HG03558 (cell line): Measurements from ENCODE around the gene LOXL4.

Source experiments
- ATAC-seq: cut with Tn5 transposase; IDR thresholded peaks from one replicate; pipeline ENCODE4 v1.9.1; 2021; ENCODE audit warnings: moderate number of reproducible peaks; ENCODE audit not compliant: unreplicated experiment; ENCODE audit errors: extremely low read depth

The LOXL4 gene

DNA sequence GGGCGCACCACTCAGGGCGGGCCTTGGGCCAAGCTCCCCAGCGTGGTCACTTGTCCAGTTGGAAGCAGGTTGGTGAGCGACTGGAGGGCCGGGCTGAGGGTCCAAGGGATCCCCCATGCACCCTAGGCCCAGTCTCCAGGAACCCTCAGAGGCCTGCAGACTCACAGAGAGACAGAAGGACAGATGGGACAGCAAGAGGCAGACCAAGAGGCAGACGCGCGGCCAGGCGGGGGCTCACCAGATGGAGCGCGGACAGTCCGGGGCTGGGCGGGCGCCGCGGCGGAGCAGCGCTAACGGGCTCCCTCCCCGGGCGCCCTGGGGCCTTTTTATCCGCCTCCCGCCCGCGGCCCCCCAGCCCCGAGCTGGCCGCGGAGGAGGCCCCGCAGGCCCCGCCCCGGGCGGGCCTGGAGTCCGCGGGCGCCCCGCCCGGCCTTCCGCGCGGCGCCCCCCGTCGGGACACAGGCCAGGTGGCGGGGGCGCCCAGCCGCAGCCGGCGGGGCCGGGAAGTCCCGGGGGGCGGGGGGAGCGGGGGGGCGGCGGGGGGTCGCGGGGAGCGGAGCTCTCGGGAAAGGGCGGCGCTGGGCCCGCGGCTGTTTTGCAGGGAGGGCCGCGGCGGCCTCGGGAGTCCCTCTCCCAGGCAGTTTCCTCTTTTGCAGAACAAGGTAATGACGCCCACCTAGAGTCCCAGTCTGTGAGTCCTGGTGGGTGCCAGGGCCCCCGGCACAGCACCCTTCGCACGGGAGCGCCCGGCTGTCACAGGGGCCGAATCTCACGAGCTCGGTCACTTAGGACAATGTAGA, at the start of gene LOXL4:
TSS of gene LOXL4 (minus strand) at position 301 of the 800 bp plus-strand sequence. CDS start 5,175 bp downstream, outside the sequence.
- ATAC-seq = no peak

DNA sequence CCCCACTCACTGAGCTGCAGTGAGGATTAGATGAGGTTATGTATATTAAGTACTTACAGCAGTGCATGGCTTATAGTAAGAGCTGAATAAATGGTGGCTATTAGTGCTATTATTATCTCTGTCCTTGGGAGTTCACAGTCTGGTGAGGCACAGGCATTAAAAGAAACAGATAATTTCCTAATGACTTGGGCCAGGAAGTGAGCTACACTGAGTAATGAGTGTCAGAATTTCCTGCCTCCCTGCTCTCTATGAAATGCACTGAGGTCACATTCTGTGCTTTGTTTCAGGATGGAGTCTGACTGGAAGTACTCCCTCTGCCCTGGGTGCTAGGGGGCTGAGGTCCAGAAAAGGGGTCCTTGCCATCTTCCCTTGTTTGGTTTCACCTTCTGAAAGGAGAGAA, 48.7 kb upstream of the LOXL4 start:
- ATAC-seq = no peak

DNA sequence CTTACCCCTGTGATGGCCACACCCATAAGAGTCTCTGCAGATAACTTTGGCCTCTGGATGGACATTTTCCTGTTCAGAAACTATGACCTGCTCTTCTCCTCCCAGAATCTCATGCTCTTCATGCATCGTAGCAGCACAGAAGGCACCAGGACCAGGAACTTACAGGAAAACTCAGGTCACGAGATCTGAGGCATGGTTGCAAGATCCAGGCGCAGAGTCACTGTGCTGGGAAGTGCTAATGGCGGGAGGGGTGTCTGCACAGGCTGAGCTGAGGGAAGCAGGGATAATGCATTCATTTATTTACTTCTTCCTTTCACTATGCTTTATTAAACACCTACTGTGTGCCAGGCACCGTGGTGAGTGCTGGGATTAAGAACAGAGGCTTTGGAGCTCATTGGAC, 48.2 kb upstream of the LOXL4 start:
- ATAC-seq = no peak

DNA sequence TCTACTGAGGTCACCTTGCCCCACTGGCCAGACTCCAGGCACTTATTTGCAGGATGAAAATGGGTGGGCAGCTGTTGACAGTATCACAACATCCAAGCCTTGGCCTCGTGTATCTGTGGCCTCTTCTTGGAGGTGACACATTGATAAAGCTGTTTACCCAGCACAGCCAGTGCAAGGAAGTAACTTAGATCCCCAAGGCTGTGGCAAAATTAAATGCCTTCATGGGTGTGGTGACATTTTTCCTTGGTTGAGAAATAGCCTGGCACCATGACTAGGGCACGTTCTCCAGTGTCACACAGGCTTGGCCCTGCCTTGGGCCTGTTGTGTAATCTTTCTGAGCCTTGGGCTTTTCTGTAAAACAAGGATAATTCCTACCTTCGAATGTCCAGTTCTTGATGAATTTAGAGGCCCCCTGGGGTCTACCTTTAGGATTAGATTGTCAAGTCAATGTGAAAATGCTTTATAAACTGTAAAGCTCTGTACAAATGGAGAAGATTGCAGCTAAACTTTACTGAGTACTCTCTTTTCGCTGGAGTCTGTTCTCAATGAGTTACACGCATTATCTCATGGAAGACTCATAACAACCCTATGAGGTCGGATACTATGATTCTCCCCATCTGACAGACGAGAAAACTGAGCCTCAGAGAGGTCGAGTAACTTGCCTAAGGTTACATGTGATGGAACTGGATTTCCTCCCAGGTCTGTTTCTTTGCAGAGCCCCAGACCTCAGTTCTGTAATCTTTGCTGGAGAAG, 46.7 kb upstream of the LOXL4 start:
- ATAC-seq = no peak

DNA sequence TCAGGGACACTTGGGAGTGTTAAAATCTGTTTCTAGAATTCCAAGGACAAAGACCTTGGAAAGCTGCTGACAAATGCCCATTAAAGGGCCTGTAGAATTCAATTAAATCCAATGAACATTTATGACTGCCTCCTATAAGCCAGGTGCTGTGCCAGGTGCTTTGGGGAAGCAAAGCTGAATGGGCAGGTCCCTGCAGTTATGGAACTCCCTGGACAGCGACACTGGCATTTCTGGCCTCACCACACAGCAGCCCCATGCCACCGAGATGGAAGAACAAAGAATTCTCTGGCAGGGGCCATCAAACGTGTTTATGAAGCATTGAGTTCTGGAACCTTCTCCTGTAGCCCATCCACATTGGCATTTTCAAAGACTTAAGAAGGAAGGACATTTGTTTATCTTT, 45.6 kb upstream of the LOXL4 start:
- ATAC-seq = no peak

DNA sequence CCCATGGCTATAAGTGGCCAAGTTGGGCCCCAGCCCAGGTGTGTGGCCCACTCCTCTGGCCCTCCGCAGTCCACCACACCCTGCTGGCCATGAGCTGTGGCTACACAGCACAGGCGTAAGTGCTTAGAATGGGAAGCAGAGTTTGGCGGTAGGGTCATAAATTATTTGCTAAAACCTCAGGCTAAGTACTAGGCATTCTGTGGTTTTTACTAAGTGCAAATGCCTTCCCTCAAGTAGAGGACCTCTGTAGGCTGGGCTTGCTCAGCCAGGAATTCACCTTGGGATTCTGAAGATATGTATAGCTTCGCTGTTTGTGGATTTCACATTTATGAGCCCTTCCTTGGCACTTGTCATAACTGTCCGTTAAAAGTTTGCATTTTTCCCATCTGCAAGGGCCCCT, 44.8 kb upstream of the LOXL4 start:
- ATAC-seq = no peak

DNA sequence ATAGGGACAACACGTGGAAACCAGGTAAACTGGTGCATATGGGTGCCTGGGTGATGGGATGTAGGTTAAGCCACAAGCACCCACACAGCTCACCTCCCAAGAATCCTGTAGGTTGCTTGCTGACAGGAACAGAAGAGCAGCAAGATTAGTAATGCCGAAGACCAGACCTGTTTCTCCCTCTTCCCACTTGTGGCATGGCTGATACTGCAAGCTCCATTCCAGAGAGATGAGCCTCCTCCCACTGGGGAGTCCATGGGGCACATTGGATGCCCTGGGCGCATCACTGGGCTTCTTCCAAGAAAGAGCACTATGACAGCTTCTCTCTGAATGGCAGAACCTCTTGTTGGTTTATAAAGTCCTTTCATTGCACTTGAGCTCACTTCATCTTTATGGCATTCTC, 44.4 kb upstream of the LOXL4 start:
- ATAC-seq = no peak

DNA sequence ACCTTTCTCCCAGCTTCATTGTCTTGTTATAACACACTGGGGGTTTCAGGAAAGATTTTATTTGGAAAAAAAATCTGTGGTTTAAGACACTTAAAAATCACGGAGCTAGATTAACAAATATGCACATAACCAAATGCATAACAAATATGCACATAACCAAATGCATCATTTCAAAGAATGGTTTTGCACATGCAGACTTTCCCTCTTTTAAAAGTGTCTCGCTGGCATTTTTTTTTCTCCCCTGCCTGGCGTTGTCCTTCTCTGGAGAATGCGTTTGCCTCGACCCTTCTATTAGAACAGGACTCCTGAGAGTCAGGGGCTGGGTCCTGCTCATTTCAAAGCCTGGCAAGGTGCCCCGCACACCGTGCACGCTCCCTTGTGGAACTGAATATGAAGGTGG, 42.7 kb upstream of the LOXL4 start:
- ATAC-seq = no peak

DNA sequence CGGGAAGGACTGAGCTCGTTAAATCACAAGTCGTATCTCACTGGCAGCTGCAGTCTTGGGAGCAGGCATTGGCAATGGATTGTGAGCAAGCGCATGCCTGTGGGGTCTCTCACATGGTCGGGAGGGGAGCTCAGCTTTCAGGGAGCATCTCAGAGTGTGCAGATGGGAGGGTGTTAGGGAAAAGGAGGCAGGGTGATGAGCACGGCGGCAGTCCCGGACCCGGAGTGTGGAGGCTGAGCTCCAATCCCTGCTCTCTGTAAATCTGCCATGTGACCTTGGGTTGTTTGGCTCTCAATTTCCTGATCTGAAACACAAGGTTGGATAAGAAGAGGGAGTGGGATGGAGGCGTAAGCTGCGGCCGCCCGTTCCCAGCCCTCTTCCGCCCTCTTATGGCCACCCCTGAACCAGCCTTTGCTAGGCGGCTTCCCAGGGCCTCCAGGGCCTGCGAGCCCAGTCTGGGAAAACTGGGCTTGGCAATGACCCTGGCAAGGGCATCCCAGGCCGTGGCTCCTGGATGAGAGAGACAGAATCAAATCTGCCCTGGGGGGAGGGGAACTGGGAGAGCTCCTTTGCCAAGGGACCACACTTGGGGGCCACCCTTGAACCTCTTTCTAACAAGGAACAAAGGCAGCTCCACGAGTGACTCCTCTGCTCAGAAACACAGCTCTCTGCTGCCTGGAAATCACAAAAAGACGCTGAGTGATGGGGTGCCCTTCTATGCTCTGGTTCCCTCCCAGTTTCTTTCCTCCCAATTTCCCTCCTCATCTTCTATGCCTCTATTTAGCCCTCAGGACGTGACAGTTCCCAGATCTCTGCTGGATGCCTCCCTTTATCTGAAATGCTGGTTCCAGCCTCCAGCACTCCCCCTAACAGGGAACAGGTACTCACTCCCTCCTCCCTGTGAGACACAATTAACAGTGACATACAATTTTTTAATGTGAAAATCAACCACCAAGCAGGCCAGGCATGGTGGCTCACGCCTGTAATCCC, 41.7 kb upstream of the LOXL4 start:
- ATAC-seq = no peak

DNA sequence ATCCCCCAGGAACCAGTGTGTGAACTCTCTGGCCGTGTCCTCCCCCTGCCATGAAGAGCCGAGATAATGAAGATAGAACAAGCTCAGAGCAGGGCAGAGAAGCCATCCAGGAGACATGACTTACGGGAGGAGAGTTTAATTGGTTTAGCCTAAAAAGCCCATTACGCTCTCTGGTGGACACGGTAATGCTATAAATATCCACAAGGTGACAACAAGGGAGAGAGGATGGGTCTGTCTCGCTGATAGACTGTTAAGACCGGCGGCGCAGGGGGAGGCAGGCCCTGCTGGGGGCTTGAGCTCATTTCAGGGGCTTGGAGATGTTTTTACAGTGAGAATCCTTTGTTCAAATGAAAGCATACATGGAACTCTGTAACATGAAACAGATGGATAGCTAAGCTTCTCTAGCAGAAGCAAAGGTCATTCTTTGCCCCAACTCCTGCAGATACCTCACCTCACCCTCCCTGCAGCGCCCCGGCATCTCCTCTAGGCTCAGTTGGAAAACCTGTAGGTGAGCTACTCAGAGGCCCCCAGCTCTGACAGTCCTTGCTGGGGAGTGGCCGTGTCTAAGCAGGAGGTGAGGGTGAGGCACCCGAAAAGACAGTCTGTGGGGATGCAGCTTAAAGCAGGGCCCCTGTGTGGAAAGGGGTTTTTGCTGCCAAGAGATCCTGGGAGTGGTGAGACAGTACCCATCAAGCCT, 40.8 kb upstream of the LOXL4 start:
- ATAC-seq = no peak

DNA sequence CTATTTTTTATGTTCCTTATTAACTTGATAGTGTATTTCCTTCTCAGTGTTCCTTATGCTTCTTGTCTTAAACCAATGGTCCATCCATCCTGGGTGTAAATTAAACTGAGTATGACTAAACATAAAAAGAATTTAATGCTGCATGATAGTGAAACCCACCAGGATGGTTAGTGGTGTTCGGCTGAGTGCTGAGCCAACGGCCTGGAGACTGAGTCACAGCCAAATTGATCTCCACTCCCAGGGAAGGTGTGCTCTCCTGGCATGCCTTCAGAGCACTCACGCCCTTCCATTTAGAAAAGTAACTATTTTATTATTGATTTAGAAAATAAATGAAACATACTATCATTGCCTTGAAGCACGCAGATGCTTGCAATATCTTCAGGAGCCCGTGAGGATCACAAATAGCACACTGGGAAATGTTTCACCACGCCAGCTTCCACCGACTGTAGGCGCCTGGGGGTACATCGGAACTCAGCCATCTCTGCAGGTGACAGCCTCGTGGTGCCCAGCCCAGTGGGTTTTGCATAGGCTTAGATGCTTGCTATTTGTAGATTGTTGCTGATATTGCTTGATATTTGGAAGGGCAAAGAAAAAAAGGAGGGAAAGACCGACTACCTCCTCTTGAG, 40.0 kb upstream of the LOXL4 start:
- no peak for ATAC-seq

DNA sequence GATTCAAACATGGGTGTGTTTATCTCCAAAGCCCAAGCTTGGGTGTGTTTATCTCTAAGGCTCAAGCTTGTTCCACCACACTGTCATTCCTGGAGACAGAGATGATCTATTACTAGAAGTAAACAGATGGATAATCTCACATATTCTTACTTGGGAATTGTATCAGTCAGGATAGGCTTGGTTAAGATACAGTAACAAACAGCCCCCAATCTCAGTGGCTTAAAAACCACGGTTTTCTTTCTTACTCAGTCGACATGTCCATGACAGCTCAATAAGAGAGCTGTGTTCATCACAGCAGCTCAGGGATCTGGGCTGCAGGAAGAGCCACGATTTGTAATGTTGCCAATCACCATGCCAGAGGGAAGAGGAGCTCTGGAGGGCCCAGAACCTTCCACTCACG, 38.5 kb upstream of the LOXL4 start:
- no peak for ATAC-seq

DNA sequence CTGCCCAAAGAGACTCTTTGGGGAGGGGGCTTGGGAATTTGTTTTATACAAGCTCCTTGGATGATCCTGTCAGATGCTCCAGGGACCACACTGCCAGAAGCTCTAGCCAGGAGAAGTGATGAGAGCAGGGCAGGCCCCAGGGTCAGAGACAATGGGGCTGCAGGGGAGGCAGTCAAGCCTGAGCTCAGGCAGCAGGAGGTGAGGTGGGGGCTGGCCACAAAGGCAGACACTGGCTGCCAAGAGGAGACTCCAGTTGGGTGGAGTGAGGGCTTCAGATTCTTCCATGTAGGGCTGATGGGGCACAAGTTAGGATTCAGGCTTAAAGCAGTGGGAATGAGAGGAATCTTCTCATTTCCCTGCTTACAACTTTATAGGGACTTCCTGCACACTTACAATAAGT, 35.6 kb upstream of the LOXL4 start:
- no peak for ATAC-seq

DNA sequence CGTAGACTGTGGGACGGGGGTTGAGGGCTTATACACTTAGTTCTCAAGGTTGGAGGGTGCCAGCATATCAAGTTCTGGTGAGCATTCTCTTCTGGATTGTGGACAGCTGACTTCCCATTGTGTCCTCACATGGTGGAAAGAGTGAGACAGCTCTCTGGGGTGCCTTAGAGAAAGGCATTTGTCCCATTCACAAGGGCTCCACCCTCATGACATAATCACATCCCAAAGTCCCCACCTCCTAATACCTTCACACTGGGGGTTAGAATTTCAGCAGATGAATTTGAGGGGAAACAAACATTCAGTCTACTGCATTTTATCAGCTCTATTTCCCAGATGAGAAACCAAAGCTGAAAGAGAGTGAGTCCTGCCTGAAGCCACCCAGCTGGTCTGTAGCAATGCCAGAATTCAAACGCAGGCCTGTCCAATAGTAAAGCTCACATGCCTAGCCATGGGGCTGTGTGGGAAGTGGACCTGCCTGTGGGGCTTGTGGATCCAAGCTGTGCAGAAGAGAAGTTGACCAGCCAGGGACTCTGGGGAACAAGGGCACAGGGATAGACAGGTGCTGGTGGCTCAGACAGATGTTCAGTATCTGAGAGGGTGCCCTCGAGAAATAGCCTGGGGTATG, 34.9 kb upstream of the LOXL4 start:
- no peak for ATAC-seq

DNA sequence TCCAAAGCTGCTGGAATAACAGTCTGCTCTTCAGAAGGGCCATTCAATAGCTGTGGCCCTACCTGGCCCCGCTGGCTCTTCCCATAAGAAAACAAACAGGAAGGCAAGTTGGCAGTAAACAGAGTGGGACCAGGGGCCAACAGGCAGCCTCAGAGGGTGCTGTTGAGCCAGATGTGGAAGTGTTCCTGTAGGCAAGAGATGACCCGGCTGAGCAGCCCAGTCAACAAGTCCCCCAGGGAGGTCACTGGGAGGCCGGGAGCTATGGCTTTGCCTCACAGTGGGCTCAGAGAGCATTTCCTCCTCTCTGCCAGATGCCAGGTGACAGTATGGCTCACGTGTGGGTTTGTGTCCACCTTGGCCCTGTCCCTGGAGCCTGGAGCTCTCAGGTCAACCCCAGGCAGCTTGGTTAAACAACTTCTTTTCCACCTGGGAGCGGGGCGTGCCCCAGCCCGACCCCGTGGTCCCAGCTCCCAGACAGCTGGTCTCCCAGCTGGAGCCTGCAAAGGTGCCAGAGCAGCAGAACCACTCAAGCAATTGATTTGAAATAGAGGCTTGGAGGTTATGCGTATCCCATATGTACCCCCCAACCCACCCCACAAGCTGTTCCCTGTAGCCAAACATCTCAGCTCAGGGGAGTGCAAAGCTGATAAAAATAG, 33.8 kb upstream of the LOXL4 start:
- no peak for ATAC-seq

DNA sequence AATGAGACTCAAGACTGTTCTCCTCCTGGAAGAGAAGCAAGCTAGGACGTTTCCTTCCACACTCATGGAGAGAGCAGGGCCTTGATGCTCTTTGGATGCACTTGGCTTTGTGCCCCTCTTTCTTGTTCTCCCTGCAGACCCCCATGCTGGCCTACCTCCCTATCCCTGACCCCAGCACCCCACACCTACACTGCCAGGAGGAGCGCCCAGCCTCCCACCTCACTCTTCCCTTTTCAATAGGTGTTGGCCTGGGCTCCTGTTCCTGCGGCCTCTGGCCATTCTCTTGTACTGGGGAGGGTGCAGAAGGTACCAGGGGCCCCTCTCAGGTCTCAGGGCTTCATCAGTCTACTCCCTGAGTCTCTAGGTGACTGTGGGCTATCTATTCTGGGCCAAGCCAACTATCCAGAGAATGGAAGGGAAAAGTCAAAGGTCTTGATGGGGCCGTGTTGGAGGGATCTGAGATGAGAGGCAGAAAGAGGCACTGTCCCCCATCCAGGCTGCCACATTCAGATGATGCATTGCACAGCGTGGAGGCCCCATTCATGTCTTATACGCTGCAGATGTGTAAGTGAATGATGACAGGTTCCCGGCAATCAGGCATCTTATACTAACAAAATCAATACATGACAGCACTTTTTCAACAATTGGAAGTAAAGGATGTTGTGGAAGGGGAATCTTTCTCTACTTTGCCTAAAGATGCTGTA, 32.7 kb upstream of the LOXL4 start:
- no peak for ATAC-seq

DNA sequence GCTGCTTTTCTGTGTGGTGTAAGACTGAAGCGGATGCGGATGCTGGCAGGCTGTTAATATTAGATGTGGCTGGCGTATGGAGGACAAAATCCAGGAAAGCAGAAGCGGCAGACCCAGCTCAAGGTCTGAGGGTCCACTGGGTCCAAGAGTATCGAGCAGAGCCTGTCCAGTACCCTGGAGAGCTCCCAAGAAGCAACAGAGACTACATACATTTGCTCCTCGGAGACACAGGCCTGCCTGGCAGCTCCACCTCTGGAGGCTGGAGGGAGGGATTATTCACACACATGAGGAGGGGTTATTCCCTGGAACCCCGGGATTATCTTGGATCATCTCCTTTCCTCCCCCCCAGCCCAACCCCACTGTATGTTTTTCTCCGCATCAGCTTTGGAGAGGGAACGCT, 31.3 kb upstream of the LOXL4 start:
- no peak for ATAC-seq

DNA sequence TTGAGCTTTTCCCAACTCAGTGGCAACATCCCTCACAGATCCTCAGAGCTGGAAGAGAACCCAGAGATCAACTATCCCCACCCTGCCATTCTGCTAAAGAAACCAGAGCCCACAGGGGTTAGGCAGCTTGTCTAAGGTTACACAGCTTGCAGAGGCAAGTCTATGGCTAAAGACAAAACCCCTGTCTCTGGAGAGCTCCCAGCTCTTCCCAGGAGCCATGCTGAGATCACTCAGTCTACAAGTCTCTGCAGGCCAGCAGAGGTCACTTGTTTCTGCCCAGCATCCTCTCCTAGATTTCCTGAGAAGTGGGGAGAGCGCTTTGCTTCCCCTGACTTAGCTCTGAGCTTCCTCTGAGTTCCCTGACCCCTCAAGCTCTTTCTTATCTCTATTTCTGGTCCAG, 28.5 kb upstream of the LOXL4 start:
- ATAC-seq = no peak
